Parathyroid adenoma (tissue), 2 donors: ENCODE results near the gene TRMT1.

Experiments
- H2AFZ ChIP-seq: fragments of 300-600 bp; sonication (generic); one replicate; pipeline ENCODE4 v1.7.0; 2017; ENCODE audit warnings: antibody characterized with exemption, mild to moderate bottlenecking
- H3K27ac ChIP-seq: fragments of 300-600 bp; sonication (generic); one replicate; pipeline ENCODE4 v1.7.0; 2017
- H3K27me3 ChIP-seq: fragments of 300-600 bp; sonication (generic); one replicate; pipeline ENCODE4 v1.7.0; 2017; ENCODE audit warnings: low read length; ENCODE audit not compliant: control insufficient read depth, insufficient read depth
- H3K36me3 ChIP-seq: fragments of 300-600 bp; sonication (generic); one replicate; pipeline ENCODE4 v1.7.0; 2017; ENCODE audit warnings: low read length; ENCODE audit not compliant: control insufficient read depth, insufficient read depth
- H3K4me1 ChIP-seq: fragments of 300-600 bp; sonication (generic); one replicate; pipeline ENCODE4 v1.7.0; 2017; ENCODE audit warnings: control low read depth
- H3K4me2 ChIP-seq: fragments of 300-600 bp; sonication (generic); one replicate; pipeline ENCODE4 v1.7.0; 2017; ENCODE audit warnings: low read length
- H3K4me3 ChIP-seq: fragments of 300-600 bp; sonication (generic); one replicate; pipeline ENCODE4 v1.7.0; 2017; ENCODE audit warnings: low read depth, low read length
- H3K79me2 ChIP-seq: fragments of 300-600 bp; sonication (generic); one replicate; pipeline ENCODE4 v1.7.0; 2017; ENCODE audit warnings: control low read depth
- H3K9ac ChIP-seq: fragments of 300-600 bp; sonication (generic); one replicate; pipeline ENCODE4 v1.7.0; 2017; ENCODE audit warnings: mild to moderate bottlenecking
- H3K9me3 ChIP-seq: fragments of 300-600 bp; sonication (generic); one replicate; pipeline ENCODE4 v1.7.0; 2017; ENCODE audit warnings: low read length; ENCODE audit not compliant: control insufficient read depth
- TF ChIP-seq, protein P1 (sequence below): fragments of 300-600 bp; sonication (generic); IDR thresholded peaks from one replicate; pipeline ENCODE4 v1.7.0; 2017; ENCODE audit warnings: antibody characterized with exemption, mild to moderate bottlenecking
- donor health status: primary hyperparathyroidism.

TRMT1 gene

DNA sequence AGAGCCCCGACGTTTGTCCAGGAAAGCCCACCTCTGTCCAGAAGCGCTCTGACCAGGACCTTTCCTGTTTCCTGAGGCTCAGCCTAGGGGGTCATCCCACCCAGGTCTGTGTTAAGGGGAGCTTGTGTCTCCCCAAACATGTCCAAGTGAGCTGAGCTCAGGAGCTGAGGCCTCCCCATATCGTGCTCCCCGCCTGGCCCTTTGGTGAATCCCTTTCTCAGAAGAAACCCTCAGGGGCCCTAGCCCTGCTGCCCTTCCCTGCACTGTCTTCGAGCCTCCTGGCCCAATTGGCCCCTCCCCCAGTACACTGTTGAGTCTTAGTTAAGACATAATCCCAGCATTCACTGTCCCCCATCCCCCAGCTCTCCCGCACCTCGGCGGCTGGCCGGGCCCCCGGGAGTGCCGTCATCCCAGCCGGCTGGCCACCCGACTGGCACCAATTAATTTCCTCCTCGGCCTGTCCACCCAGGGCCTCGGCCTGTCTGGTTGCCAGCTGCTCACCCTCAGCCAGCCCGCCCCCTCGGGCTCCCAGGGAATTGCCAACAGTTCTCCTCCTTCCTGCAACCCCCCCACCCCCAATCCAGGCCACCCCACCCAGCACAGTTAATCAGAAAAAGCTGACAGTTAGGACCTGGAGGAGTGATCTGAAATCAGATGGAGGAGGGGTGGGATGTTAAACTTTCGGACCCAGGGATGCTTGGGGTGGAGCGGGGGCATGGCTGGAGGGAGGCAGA, 47.2 kb upstream of the TRMT1 start:
- Histone ChIP-seq H3K4me1 (peaks cover 31% of the 10 kb centered on the region), H3K9ac (no peak overlapping the region)

GRCh38 chr19:13162724-13163608, 46.4 kb upstream of the TRMT1 start:
- peaks cover 31% of the 10 kb centered on the region for H3K4me1 ChIP-seq
- no peaks in the 10 kb centered on the region for H3K27me3 ChIP-seq
- H3K79me2 ChIP-seq: no peaks in the 10 kb centered on the region
- H3K4me2 ChIP-seq: peak overlapping the region; percentile 68
- H3K9ac ChIP-seq: no peak overlapping the region
- H3K27ac ChIP-seq: peak overlapping the region; percentile 93
- TF ChIP-seq, protein P1, sequence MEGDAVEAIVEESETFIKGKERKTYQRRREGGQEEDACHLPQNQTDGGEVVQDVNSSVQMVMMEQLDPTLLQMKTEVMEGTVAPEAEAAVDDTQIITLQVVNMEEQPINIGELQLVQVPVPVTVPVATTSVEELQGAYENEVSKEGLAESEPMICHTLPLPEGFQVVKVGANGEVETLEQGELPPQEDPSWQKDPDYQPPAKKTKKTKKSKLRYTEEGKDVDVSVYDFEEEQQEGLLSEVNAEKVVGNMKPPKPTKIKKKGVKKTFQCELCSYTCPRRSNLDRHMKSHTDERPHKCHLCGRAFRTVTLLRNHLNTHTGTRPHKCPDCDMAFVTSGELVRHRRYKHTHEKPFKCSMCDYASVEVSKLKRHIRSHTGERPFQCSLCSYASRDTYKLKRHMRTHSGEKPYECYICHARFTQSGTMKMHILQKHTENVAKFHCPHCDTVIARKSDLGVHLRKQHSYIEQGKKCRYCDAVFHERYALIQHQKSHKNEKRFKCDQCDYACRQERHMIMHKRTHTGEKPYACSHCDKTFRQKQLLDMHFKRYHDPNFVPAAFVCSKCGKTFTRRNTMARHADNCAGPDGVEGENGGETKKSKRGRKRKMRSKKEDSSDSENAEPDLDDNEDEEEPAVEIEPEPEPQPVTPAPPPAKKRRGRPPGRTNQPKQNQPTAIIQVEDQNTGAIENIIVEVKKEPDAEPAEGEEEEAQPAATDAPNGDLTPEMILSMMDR: no peak
- H3K4me3 ChIP-seq: peak overlapping the region; percentile 66
- no peaks in the 10 kb centered on the region for H3K9me3 ChIP-seq
- H3K36me3 ChIP-seq: no peaks in the 10 kb centered on the region
- peak overlapping the region; percentile 88 for H2AFZ ChIP-seq

More for the DNA sequence above, 47.2 kb upstream of the TRMT1 start:
- no peaks in the 10 kb centered on the region for H3K36me3 ChIP-seq
- H3K9me3 ChIP-seq: no peaks in the 10 kb centered on the region
- H3K79me2 ChIP-seq: no peaks in the 10 kb centered on the region
- no peaks in the 10 kb centered on the region for H3K27me3 ChIP-seq
- H3K27ac ChIP-seq: peak overlapping the region; percentile 93
- H2AFZ ChIP-seq: peak overlapping the region; percentile 88
- TF ChIP-seq, protein P1: peak; percentile 9
- H3K4me3 ChIP-seq: peak overlapping the region; percentile 32
- peak overlapping the region; percentile 68 for H3K4me2 ChIP-seq

DNA sequence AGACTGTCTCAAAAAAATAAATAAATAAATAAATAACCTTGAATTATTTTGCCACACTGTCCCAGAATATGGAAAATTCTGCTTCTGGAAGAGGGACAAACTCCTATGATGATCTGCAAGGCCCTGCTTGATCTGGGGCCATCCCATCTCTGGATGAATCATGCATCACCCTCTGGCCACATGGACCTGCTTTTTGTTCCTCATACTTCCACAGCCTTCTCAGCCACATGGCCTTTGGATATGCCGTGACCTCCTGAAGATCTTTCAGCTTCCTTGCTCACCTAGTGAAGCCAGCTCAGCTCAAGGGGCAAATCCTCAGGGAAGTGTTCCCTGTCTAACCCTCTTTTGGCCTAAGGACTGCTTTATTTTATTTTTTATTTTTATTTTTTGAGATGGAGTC, 44.0 kb upstream of the TRMT1 start:
- Histone ChIP-seq H3K4me3 (no peak overlapping the region), H3K79me2 (no peaks in the 10 kb centered on the region), H3K4me2 (no peak overlapping the region), H3K9me3 (no peaks in the 10 kb centered on the region), H3K4me1 (peaks cover 29% of the 10 kb centered on the region), H2AFZ (no peak overlapping the region), H3K27ac (no peak overlapping the region), H3K36me3 (no peaks in the 10 kb centered on the region), H3K27me3 (no peaks in the 10 kb centered on the region), H3K9ac (no peak overlapping the region)
- TF ChIP-seq, protein P1: no peak

DNA sequence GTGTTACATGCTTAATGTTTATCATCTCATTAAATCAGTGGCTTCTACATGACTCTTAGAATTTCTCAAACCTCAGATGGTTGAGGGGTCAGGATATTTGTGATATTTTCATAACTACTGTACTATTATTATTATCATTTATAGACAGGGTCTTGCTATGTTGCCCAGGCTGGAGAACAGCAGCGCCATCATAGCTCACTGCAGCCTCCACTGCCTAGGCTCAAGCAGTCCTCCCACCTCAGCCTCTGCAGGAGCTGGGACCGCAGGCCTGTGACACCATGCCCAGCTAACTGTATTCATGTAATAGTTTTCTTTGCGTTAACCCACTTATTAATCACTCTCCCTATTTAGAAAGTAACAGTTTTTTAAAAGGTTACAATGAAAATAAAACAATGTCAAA, 43.2 kb upstream of the TRMT1 start:
- Histone ChIP-seq H3K4me2 (no peak overlapping the region), H3K27me3 (no peaks in the 10 kb centered on the region), H3K4me3 (no peak overlapping the region), H3K36me3 (no peaks in the 10 kb centered on the region), H3K4me1 (peaks cover 28% of the 10 kb centered on the region), H3K79me2 (no peaks in the 10 kb centered on the region), H3K9ac (no peak overlapping the region), H3K27ac (no peak overlapping the region), H3K9me3 (no peaks in the 10 kb centered on the region), H2AFZ (no peak overlapping the region)
- TF ChIP-seq, protein P1: no peak
